Neural cell (in vitro differentiated cells): ENCODE data around the gene TEKT2. TPM values are rescaled to one million over a fixed set of nuclear protein-coding genes. Genes with fewer than 3 reads are reported as not detected.

Experiments used
- H2AFZ ChIP-seq: fragments of 200-600, 300-800 bp; sonication (generic), shearing (Covaris generic); 2 replicates; pipeline ENCODE4 v1.6.0; 2014; ENCODE audit warnings: low read depth, mild to moderate bottlenecking, antibody characterized with exemption, low read length, moderate library complexity
- H3F3A ChIP-seq: fragments of 200-600 bp; shearing (Covaris generic); 2 replicates; pipeline ENCODE4 v1.6.1; 2016; ENCODE audit warnings: mild to moderate bottlenecking, moderate library complexity, mixed read lengths, antibody characterized with exemption, low read length; ENCODE audit not compliant: insufficient read depth, poor library complexity, severe bottlenecking
- H3K27ac ChIP-seq: fragments of 200-600, 300-800 bp; sonication (generic), shearing (Covaris generic); 2 replicates; pipeline ENCODE4 v1.5.1; 2014; ENCODE audit warnings: mild to moderate bottlenecking, low read length, moderate library complexity
- H3K27me3 ChIP-seq: fragments of 300-800, 200-600 bp; sonication (generic), shearing (Covaris generic); 2 replicates; pipeline ENCODE4 v1.6.0; 2014; ENCODE audit warnings: mild to moderate bottlenecking, low read depth, low read length, moderate library complexity; ENCODE audit not compliant: insufficient read depth
- H3K36me3 ChIP-seq: fragments of 300-800, 200-600 bp; sonication (generic), shearing (Covaris generic); 2 replicates; pipeline ENCODE4 v1.5.1; 2014; ENCODE audit warnings: mild to moderate bottlenecking, antibody characterized with exemption, low read length, moderate library complexity; ENCODE audit not compliant: insufficient read depth
- H3K4me2 ChIP-seq: fragments of 300-800, 200-600 bp; sonication (generic), shearing (Covaris generic); 2 replicates; pipeline ENCODE4 v1.6.0; 2014; ENCODE audit warnings: mild to moderate bottlenecking, low read length
- H3K4me3 ChIP-seq: fragments of 300-800, 200-600 bp; sonication (generic), shearing (Covaris generic); 2 replicates; pipeline ENCODE4 v1.5.1; 2014; ENCODE audit warnings: mild to moderate bottlenecking, low read length, moderate library complexity
- H3K79me2 ChIP-seq: fragments of 200-600 bp; shearing (Covaris generic); replicated peaks from 2 replicates; pipeline ENCODE4 v1.6.0; 2014; ENCODE audit warnings: mild to moderate bottlenecking, low read length, moderate library complexity; ENCODE audit not compliant: insufficient read depth
- H3K9ac ChIP-seq: fragments of 300-800, 200-600 bp; sonication (generic), shearing (Covaris generic); 2 replicates; pipeline ENCODE4 v1.6.1; 2016; ENCODE audit warnings: mild to moderate bottlenecking, low read length, mixed read lengths
- H3K9me2 ChIP-seq: fragments of 200-600 bp; shearing (Covaris generic); 2 replicates; pipeline ENCODE4 v1.6.1; 2016; ENCODE audit warnings: mild to moderate bottlenecking, low read length, mixed read lengths; ENCODE audit not compliant: insufficient read depth
- H3K9me3 ChIP-seq: fragments of 200-600, 300-800 bp; sonication (generic), shearing (Covaris generic); 2 replicates; pipeline ENCODE4 v1.6.1; 2016; ENCODE audit warnings: mild to moderate bottlenecking, mixed run types, low read length, moderate library complexity, mixed read lengths
- H4K20me1 ChIP-seq: fragments of 200-600 bp; shearing (Covaris generic); 2 replicates; pipeline ENCODE4 v1.6.1; 2016; ENCODE audit warnings: mild to moderate bottlenecking, mixed run types; ENCODE audit not compliant: insufficient read depth
- CTCF ChIP-seq: fragments of 450-650 bp; IDR thresholded peaks from 2 replicates; pipeline ENCODE4 v1.5.1; 2014; ENCODE audit warnings: antibody characterized with exemption, mild to moderate bottlenecking, moderate library complexity; ENCODE audit not compliant: poor library complexity, severe bottlenecking
- EP300 ChIP-seq: fragments of 450-650 bp; conservative IDR thresholded peaks from 2 replicates; pipeline ENCODE4 v1.6.1; 2014; ENCODE audit warnings: antibody characterized with exemption, mild to moderate bottlenecking, moderate library complexity; ENCODE audit not compliant: poor library complexity, severe bottlenecking
- EZH2 ChIP-seq: fragments of 200-600, 300-800 bp; shearing (Covaris generic), sonication (generic); IDR thresholded peaks from 2 replicates; pipeline ENCODE4 v1.6.1; 2014; ENCODE audit warnings: antibody characterized with exemption, low read length, borderline replicate concordance, mild to moderate bottlenecking; ENCODE audit not compliant: insufficient read depth, poor library complexity, severe bottlenecking
- MXI1 ChIP-seq: fragments of 450-650 bp; conservative IDR thresholded peaks from 2 replicates; pipeline ENCODE4 v1.6.1; 2014; ENCODE audit warnings: antibody characterized with exemption, mild to moderate bottlenecking; ENCODE audit not compliant: poor library complexity, severe bottlenecking
- POLR2AphosphoS5 ChIP-seq: IDR thresholded peaks from 2 replicates; pipeline ENCODE4 v1.6.1; 2012
- RAD21 ChIP-seq: fragments of 450-650 bp; conservative IDR thresholded peaks from 2 replicates; pipeline ENCODE4 v1.6.1; 2014; ENCODE audit warnings: antibody characterized with exemption, mild to moderate bottlenecking, moderate library complexity
- REST ChIP-seq: IDR thresholded peaks from 2 replicates; pipeline ENCODE4 v1.6.1; 2012; ENCODE audit warnings: borderline replicate concordance
- SMC3 ChIP-seq: fragments of 450-650 bp; conservative IDR thresholded peaks from 2 replicates; pipeline ENCODE4 v1.6.1; 2014; ENCODE audit warnings: antibody characterized with exemption, mild to moderate bottlenecking, moderate library complexity; ENCODE audit not compliant: poor library complexity
- TAF1 ChIP-seq: IDR thresholded peaks from 2 replicates; pipeline ENCODE4 v1.6.1; 2012; ENCODE audit warnings: low read depth
- polyA plus RNA-seq: library from polyadenylated mRNA; depleted of rRNA; stranded (reverse); fragments of >200 nt; gene quantifications from 2 replicates; pipeline ENCODE4 v1.2.3, GENCODE V29; 2014

TEKT2 gene
- polyA plus RNA-seq, 1 donor from 2014 or later, result 32.1 TPM

- Histone ChIP-seq H3K79me2 (no peaks in the 10 kb centered on the region), H3K27me3 (no peaks in the 10 kb centered on the region), H4K20me1 (no peaks in the 10 kb centered on the region), H3K4me3 (no peak overlapping the region), H3K4me2 (no peak overlapping the region), H3F3A (no peaks in the 10 kb centered on the region), H2AFZ (no peak overlapping the region), H3K9ac (no peak overlapping the region), H3K36me3 (no peaks in the 10 kb centered on the region), H3K9me3 (no peaks in the 10 kb centered on the region), H3K9me2 (no peaks in the 10 kb centered on the region), H3K27ac (no peak overlapping the region)
- TF ChIP-seq SMC3, result no peak
- TF ChIP-seq CTCF, result no peak
- TF ChIP-seq POLR2AphosphoS5, result no peak
- no peak for TF ChIP-seq EZH2
- TF ChIP-seq RAD21, result no peak
Observed at GRCh38 chr1:36062315-36062714, 21.6 kb upstream of the TEKT2 start.

GRCh38 chr1:36067871-36068270 is 16.0 kb upstream of the TEKT2 start:
- Histone ChIP-seq H2AFZ (no peak overlapping the region), H3K9me3 (no peaks in the 10 kb centered on the region), H3F3A (no peaks in the 10 kb centered on the region), H3K9me2 (no peaks in the 10 kb centered on the region), H3K4me2 (no peak overlapping the region), H3K36me3 (no peaks in the 10 kb centered on the region), H3K79me2 (no peaks in the 10 kb centered on the region), H4K20me1 (no peaks in the 10 kb centered on the region), H3K27me3 (no peaks in the 10 kb centered on the region), H3K9ac (no peak overlapping the region), H3K4me3 (no peak overlapping the region), H3K27ac (no peak overlapping the region)
- TF ChIP-seq CTCF (no peak), MXI1 (no peak), TAF1 (no peak), SMC3 (no peak), EP300 (no peak), RAD21 (no peak), EZH2 (no peak), POLR2AphosphoS5 (no peak), REST (no peak)
